Measurements from ENCODE around the gene GRM5.
"Not testable (repeated sequence)": the region's sequence is repeated elsewhere in the genome, so short reads cannot be mapped to it uniquely, and the experiment has no call there.

GRM5 gene

DNA sequence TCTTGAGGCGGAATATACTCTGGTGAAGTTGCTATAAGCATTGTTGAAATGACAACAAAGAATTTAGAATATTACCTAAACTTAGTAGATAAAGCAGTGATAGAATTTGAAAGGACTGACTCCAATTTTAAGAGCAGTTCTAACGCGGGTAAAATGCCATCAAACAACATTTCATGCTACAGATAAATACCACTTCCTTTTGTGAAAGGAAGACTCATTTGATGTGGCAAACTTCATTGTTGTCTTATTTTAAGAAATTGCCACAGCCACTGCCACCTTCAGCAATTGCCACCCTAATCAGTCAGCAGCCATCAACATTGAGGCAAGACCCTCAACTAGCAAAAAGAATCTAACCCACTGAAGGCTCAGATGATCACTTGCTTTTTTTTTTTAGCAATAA, 220.8 kb downstream of the GRM5 start:
- not testable (repeated sequence) for H3K27ac ChIP-seq; DNase-seq (ENCODE audit: low read depth, low spot score)

DNA sequence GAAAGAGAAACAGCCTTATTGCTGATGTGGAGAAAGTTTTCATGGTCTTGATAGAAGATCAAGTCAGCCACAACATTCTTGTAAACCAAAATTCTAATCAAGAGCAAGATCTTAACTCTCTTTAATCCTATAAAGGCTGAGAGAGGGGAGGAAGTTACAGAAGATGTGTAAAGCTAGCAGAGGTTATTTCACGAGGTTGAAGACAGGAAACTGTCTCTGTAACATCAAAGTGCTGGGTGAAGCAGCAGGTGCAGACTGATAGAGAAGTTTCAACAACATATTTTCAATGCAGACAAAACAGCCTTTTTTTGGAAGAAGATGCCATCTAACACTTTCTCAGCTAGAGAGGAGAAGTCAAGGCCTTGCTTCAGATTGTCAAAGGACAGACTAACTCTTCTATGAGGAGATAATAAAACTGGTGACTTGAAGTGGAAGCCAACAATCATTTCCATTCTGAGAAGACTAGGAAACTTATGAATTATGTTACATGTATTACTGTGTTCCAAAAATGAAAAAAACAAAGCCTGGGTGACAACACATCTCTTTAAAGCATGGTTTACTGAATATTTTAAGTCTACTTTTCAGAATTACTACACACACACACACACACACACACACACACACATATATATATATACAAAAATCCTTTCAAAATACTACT, 221.9 kb downstream of the GRM5 start:
- not testable (repeated sequence) for H3K27ac ChIP-seq; DNase-seq (ENCODE audit: low read depth, low spot score)

DNA sequence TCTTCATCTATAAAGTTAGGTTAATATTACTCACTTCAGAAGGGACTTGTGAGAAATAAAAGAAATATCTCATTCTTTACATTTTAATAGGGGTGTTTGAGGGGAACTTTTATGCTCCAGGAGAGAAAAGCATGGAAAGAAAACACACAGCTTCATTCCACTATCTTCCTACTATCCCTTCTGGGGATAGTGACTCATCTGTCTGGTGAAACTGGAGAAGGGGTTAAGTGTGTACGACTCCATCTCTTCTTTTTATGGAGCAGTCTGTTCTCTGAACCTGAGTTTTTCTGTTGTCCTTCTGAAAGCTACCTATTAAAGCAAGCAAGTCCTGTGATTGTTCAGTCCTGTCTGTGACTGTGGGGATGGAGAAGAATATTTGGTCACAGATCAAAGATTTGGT, 227.6 kb downstream of the GRM5 start:
- not testable (repeated sequence) for DNase-seq (ENCODE audit: low read depth, low spot score); H3K27ac ChIP-seq

GRCh38 chr11:88835709-88836108, 230.1 kb downstream of the GRM5 start:
- not testable (repeated sequence) for DNase-seq (ENCODE audit: low read depth, low spot score); H3K27ac ChIP-seq

- H3K27ac ChIP-seq: no peak overlapping the region
- DNase-seq (ENCODE audit: low read depth, low spot score): no peak
Observed at GRCh38 chr11:88831303-88831890, 234.4 kb downstream of the GRM5 start.

DNA sequence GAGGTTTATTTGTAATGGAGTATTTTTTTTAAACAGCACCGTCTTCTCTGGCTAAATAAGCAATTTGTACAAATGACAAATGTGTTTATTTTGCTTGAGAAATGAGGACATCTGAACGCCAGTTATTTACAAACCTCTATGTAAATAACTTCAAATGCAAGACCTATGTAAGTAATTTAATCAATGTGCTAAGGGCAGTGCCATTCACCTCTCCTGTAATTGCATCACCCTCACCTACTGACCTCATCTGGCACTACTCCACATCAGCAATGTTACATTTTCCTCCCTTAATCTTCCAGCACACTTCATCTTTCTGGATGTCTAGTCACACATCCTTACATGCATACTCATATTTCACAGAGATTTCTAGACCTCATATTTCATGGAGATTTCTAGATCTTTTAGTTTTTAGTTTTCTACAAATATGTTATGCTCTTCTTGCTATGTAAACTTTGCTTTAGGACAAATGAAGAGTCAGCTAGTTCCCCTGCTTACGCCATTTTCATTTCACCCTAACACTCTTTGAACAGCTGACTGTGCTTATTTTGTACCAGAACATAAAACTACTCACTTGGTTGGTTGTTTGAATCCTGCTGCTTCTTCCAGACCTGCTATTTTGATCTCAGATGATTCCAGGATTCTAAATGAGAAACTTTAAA, 238.6 kb downstream of the GRM5 start:
- H3K27ac ChIP-seq: no peak overlapping the region
- no peak for DNase-seq (ENCODE audit: low read depth, low spot score)

DNA sequence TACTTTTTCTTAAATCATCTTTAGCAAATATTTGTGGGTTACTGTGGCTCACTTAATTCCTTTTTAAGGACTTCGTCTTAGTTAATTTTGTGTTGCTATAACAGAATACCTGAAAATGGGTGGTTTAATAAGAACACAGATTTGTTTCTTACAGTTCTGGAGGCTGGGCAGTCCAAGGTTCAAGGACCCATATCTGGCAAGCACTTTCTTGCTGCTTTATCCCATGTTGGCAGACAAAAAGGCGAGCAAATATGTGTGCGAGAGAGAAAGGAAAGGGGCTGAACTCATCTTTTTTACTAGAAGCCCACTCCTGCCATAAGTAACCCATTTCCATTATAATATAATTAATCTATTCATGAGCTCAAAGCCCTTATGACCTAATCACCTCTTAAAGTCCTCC, 246.2 kb downstream of the GRM5 start:
- no peak for DNase-seq (ENCODE audit: low read depth, low spot score)
- H3K27ac ChIP-seq: no peak overlapping the region

- DNase-seq (ENCODE audit: low read depth, low spot score): no peak
- H3K27ac ChIP-seq: no peak overlapping the region
Observed at GRCh38 chr11:88818978-88819377, 246.8 kb downstream of the GRM5 start.

DNA sequence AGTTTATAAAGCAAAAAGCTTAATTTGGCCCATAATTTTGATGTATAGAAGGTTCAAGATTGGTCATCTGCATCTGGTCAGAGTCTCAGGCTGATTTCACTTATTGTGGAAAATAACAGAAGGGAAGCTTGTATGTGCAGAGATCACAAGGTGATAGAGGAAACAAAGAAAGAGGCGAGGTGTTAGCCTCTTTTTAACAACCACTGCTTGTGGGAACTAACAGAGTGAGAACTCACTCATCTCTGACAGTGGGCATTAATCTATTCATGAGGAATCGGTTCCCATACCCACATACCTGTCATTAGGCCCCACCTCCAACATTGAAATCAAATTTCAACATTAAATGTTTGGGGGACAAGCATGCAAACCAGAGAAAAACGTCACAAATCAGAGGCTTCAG, 250.3 kb downstream of the GRM5 start:
- DNase-seq (ENCODE audit: low read depth, low spot score): no peak
- H3K27ac ChIP-seq: no peak overlapping the region

DNA sequence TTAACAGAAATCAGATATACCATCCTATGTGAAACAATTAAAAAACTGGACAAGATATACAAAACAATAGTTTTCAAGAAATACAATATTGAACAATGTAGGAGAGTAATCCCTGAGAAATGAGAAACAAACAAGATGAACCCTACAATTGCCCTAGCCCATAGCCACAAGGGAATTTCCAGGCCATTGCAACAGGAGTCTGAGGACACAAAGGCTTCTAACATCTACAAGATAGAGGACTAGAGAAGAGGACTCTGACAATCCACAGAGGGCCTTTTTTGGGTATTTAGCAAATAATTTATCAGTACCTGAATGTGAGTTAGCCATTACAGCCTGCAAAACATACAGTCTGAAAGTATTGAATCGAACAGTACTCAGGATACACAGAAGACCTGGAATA, 251.7 kb downstream of the GRM5 start:
- no peak overlapping the region for H3K27ac ChIP-seq
- no peak for DNase-seq (ENCODE audit: low read depth, low spot score)

- no peak overlapping the region for H3K27ac ChIP-seq
- no peak for DNase-seq (ENCODE audit: low read depth, low spot score)
Observed at GRCh38 chr11:88813233-88813915, 252.4 kb downstream of the GRM5 start.

- DNase-seq (ENCODE audit: low read depth, low spot score): no peak
- no peak overlapping the region for H3K27ac ChIP-seq
Observed at GRCh38 chr11:88810420-88811097, 255.2 kb downstream of the GRM5 start.

DNA sequence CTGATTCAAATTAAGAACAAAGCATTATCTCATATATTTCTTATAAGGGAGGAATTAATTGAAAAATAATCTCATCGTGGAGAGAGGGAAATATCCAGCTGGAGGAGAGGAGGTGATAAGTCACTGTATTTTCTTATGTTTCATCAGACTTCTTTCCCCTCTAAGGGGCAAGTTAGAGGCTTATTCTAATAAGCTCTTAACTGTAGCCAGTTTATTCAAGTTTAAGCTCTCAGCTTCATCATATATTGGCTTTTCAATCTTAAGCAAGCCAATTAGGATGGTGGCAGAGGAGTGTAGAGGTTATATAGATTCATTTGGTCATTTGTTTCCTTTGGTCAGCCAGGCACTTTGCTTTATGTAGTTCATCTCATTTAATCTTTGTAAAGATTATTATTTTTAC, 256.7 kb downstream of the GRM5 start:
- no peak overlapping the region for H3K27ac ChIP-seq
- no peak for DNase-seq (ENCODE audit: low read depth, low spot score)

DNA sequence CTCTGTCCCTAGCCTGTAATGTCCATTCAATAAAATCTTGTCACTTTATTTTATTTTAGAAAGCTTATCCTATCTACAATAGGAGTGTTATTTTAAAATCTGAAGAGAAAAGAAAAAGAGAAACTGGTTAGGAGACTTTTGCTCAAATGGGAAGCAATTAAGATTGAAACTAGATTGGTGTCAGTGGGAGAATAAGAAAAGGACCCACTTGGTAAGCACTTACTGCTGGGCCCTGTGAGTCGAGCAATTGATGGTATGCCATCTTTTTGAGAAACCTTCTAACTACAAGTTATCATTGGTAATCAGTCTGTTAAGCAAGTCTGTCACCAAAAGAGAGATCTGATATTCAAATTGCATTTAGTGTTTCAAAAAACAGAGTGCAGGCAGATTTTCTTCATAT, 258.4 kb downstream of the GRM5 start:
- no peak overlapping the region for H3K27ac ChIP-seq
- no peak for DNase-seq (ENCODE audit: low read depth, low spot score)

DNA sequence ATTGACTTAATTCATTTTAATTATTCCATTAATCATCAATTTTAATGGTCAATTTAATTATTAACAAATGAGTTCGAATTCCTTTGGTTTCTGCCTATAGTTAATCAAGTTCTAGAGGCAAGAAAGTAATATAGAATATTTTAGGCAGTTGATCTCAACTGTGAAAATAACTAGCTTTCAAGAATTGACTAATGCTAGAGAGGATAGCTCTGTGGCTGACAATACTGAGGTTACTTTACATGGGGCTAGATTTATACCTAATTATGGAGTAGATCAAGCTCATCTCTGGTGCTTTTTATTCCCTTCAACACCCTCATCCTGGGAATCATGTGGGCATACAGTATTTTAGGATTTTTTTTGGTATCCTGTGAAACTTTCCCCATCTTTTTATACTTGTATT, 259.4 kb downstream of the GRM5 start:
- no peak for DNase-seq (ENCODE audit: low read depth, low spot score)

GRCh38 chr11:88801484-88802123, 264.2 kb downstream of the GRM5 start:
- no peak for DNase-seq (ENCODE audit: low read depth, low spot score)
- H3K27ac ChIP-seq: no peak overlapping the region

More for the DNA sequence above, 259.4 kb downstream of the GRM5 start:
- no peak overlapping the region for H3K27ac ChIP-seq

- no peak for DNase-seq (ENCODE audit: low read depth, low spot score)
- no peak overlapping the region for H3K27ac ChIP-seq
Observed at GRCh38 chr11:88799771-88800500, 265.8 kb downstream of the GRM5 start.

DNA sequence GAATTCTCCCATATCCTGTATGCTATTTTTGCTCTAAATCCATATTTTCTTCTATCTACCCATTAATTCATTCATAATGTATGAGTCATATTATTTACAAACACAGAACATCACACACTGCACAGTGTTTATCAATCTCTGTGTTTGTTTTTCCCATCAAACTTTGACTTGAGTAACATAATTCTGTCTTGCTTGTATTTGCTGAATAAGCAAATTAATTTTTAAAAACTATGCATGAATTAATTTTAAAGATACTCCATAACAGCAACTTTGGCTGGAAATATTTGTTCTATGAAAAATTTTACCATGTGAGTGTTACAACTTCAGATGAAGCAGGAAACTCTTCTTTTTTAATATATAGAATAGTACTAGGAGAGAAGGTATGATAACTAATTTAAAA, 275.6 kb downstream of the GRM5 start:
- no peak overlapping the region for H3K27ac ChIP-seq
- no peak for DNase-seq (ENCODE audit: low read depth, low spot score)

DNA sequence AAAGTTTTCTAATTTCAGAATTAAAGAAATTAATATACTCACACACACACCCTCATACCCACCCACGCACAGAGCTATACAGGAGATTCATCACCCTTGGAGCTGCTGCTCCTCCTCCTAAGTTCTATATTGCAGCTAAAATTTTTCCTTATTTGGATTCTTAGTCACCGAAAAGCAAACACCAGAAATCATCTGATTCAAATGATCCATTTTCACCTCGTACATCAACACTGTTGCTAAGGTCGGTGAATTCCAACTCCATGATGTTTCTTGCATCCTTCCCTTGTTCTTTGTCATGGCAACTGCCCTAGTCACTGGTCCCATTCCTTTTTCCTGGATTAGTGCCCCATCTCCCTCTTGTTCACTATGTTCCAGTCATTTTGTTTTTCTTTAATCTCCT, 286.2 kb downstream of the GRM5 start:
- H3K27ac ChIP-seq: no peak overlapping the region
- no peak for DNase-seq (ENCODE audit: low read depth, low spot score)
